HepG2 (cell line): Measurements from ENCODE around the gene CHST12. TPM values are rescaled to one million over a fixed set of nuclear protein-coding genes. Genes with fewer than 3 reads are reported as not detected.
"Not testable (repeated sequence)": the region's sequence is repeated elsewhere in the genome, so short reads cannot be mapped to it uniquely, and the experiment has no call there.

Source experiments
- ATAC-seq: fragments of 200-7000 bp; cut with Tn5 transposase; 3 replicates; pipeline ENCODE4 v1.9.1; 2020; ENCODE audit warnings: mild to moderate bottlenecking, moderate library complexity
- BruUV-seq: library from RNA; stranded (reverse); fragments of 400-500 nt; replicated peaks from 2 replicates; lab custom pipeline; 2021; lab: Mats Ljungman, UMichigan
- CTCF ChIA-PET: fragments of 300-600 bp; formaldehyde crosslinking; extraction: SDS; loops from one replicate; lab custom pipeline; 2021; ENCODE audit warnings: low total read pairs, inconsistent platforms, low intra/inter-chr PET ratio; lab: Yijun Ruan, JAX
- POLR2A ChIA-PET: fragments of 350-600 bp; sonication (Branson Sonifier 250); formaldehyde crosslinking; loops from one replicate; lab custom pipeline; 2020; ENCODE audit warnings: antibody characterized with exemption, inconsistent platforms; lab: Yijun Ruan, JAX
- DNase-seq: peaks from one replicate; pipeline ENCODE4 v3.0.0-alpha.2; 2015; ENCODE audit warnings: low spot score
- FAIRE-seq: peaks from 3 replicates; lab custom pipeline; 2011; peaks lifted over from hg19 to GRCh38; lab: Jason Lieb, UNC
- H2AFZ ChIP-seq: one replicate; pipeline ENCODE4 v1.6.1; 2011; ENCODE audit warnings: low read length, inconsistent platforms
- H3K27ac ChIP-seq: fragments of 300-600 bp; 3 replicates; pipeline ENCODE4 v1.8.0; 2011; ENCODE audit warnings: mixed run types, mild to moderate bottlenecking, mixed read lengths, low read length, inconsistent platforms; ENCODE audit not compliant: insufficient read depth; ENCODE audit errors: extremely low read length
- H3K27me3 ChIP-seq, 2 experiments: fragments of 200-600 bp in 1 of 2; 2 replicates in 1 of 2; 3 replicates in 1 of 2; pipeline versions ENCODE4 v1.6.0 to v1.8.0; 2011; ENCODE audit warnings: low read length in 2 of 2, mild to moderate bottlenecking in 2 of 2, moderate library complexity in 2 of 2, inconsistent platforms in 1 of 2; ENCODE audit not compliant: insufficient read depth in 2 of 2, control insufficient read depth in 1 of 2
- H3K36me3 ChIP-seq, 2 experiments: fragments of 200-600 bp in 1 of 2; replicated peaks in 1 of 2; 2 replicates in 1 of 2; 3 replicates in 1 of 2; pipeline versions ENCODE4 v1.5.1 to v1.8.0; 2011; ENCODE audit warnings: low read length in 2 of 2, inconsistent platforms in 1 of 2; ENCODE audit not compliant: insufficient read depth in 2 of 2, control insufficient read depth in 1 of 2
- H3K4me1 ChIP-seq: 2 replicates; pipeline ENCODE4 v1.5.1; 2012; ENCODE audit warnings: low read length, inconsistent platforms; ENCODE audit not compliant: insufficient read depth
- H3K4me2 ChIP-seq: 2 replicates; pipeline ENCODE4 v1.6.0; 2011; ENCODE audit warnings: low read depth, low read length, inconsistent platforms
- H3K4me3 ChIP-seq, 3 experiments: fragments of 200-600 bp in 1 of 3; sonication (generic), shearing (Covaris generic) in 1 of 3; replicated peaks in 1 of 3; 2 replicates each; pipeline ENCODE4 v1.5.1; 2011 to 2016; ENCODE audit warnings: low read length in 3 of 3, inconsistent platforms in 2 of 3, low read depth in 2 of 3, mild to moderate bottlenecking in 2 of 3, control low read depth in 1 of 3, mixed read lengths in 1 of 3; ENCODE audit not compliant: insufficient read depth in 1 of 3
- H3K79me2 ChIP-seq: one replicate; pipeline ENCODE4 v1.6.1; 2011; ENCODE audit warnings: low read length, inconsistent platforms; ENCODE audit not compliant: insufficient read depth
- H3K9ac ChIP-seq: 2 replicates; pipeline ENCODE4 v1.6.0; 2011; ENCODE audit warnings: mild to moderate bottlenecking, low read depth, low read length, inconsistent platforms; ENCODE audit not compliant: insufficient read depth
- H3K9me3 ChIP-seq: 2 replicates; pipeline ENCODE4 v1.5.1; 2012; ENCODE audit warnings: mild to moderate bottlenecking, low read length
- H4K20me1 ChIP-seq: 2 replicates; pipeline ENCODE4 v1.6.0; 2011; ENCODE audit warnings: inconsistent platforms, mild to moderate bottlenecking, low read length, moderate library complexity; ENCODE audit not compliant: insufficient read depth
- DMAP1 ChIP-seq: IDR thresholded peaks from 2 replicates; pipeline ENCODE4 v1.6.1; 2016
- HDAC2 ChIP-seq: sonication (generic); formaldehyde crosslinking; IDR thresholded peaks from 2 replicates; pipeline ENCODE4 v1.4.0; 2020; ENCODE audit warnings: missing genetic modification reagents
- RAD21 ChIP-seq: fragments of 450-650 bp; formaldehyde crosslinking; IDR thresholded peaks from 2 replicates; pipeline ENCODE4 v1.5.0; 2020; ENCODE audit warnings: mild to moderate bottlenecking
- RFX5 ChIP-seq: IDR thresholded peaks from 2 replicates; pipeline ENCODE4 v1.6.1; 2011; ENCODE audit warnings: low read depth, low read length, improper control_type of control experiment
- SOX13 ChIP-seq, 3 experiments: fragments of 450-650 bp in 1 of 3; sonication (generic) in 1 of 3; formaldehyde crosslinking in 1 of 3; IDR thresholded peaks in 2 of 3; conservative IDR thresholded peaks in 1 of 3; 2 replicates each; pipeline versions ENCODE4 v1.5.0 to v1.6.1; 2016 to 2020; ENCODE audit warnings: antibody characterized with exemption in 1 of 3, mild to moderate bottlenecking in 1 of 3, missing compliant biosample characterization in 1 of 3, missing genetic modification reagents in 1 of 3, moderate library complexity in 1 of 3
- ZBTB38 ChIP-seq: sonication (generic); formaldehyde crosslinking; IDR thresholded peaks from 2 replicates; pipeline ENCODE4 v1.5.1; 2020; ENCODE audit warnings: mild to moderate bottlenecking, missing genetic modification reagents
- ZFP36L2 ChIP-seq: sonication (generic); formaldehyde crosslinking; IDR thresholded peaks from 2 replicates; pipeline ENCODE4 v1.4.0; 2020; ENCODE audit warnings: missing genetic modification reagents
- WGBS: methylation state at CpG from one replicate; pipeline ENCODE4 v1.1.6; 2017; ENCODE audit warnings: low lambda C conversion rate; 5-methylcytosine and 5-hydroxymethylcytosine counted together
- in situ Hi-C: cut with HindIII; loops from 2 replicates; pipeline ENCODE4 v1.10.0; 2017; ENCODE audit warnings: low pct_unique_long_range_greater_than_20kb; ENCODE audit not compliant: extremely low pct_ligation_motif_present
- intact Hi-C: fragments of 100-400 bp; cut with micrococcal nuclease; formaldehyde crosslinking; loops from one replicate; pipeline ENCODE4 v1.10.0; 2022; ENCODE audit not compliant: unreplicated experiment
- polyA plus RNA-seq, 8 experiments: library from polyadenylated mRNA; depleted of rRNA in 3 of 8; stranded (reverse) in 7 of 8; unstranded in 1 of 8; fragments of >200 nt; fragmentation: Illumina TruSeq in 4 of 8; extraction: Trizol in 4 of 8; gene quantifications; 2 replicates each; pipeline versions ENCODE4 v1.2.1 to v1.2.3, GENCODE V29; 2011 to 2016; ENCODE audit warnings: low read depth in 4 of 8, missing spikeins in 1 of 8, mixed read lengths in 1 of 8; ENCODE audit not compliant: insufficient read depth in 1 of 8
- total RNA-seq, 5 experiments: library from RNA; depleted of rRNA; stranded (reverse); fragments of >200 nt; fragmentation: Illumina TruSeq; extraction: Trizol; gene quantifications; 2 replicates each; pipeline ENCODE4 v1.2.3, GENCODE V29; 2016; ENCODE audit warnings: low read depth in 1 of 5
- TF ChIP-seq, protein P1 (sequence below): sonication (generic); formaldehyde crosslinking; conservative IDR thresholded peaks from 2 replicates; pipeline ENCODE4 v1.4.0; 2020; ENCODE audit warnings: mild to moderate bottlenecking, missing genetic modification reagents, moderate library complexity

The CHST12 gene
- total and polyA plus RNA-seq, 2 of the 13 experiments (the other 11 are each of a cell fraction or from before 2014, with no cell fraction given), result 6.4 to 15.8 TPM

DNA sequence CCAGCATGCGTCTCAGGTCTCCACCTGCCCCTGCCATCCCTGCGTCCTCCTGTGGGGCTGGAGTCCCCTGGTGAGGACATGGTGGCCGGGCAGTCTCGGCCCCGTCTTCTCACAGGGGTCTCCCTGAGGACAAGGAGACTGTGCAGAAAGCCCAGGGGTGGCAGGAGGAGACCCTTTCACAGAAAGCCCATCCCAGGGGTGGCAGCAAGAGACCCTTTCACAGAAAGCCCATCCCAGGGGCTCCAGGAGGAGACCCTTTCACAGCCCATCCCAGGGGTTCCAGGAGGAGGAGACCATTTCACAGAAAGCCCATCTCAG lies 14.8 kb upstream of the CHST12 start:
- WGBS, result 96% methylated on average over 4 of the region's 5 CpGs
- H3K36me3 ChIP-seq, result no peaks in the 10 kb centered on the region
- no peak for DNase-seq
- FAIRE-seq, result no peak
- ChIA-PET CTCF (no interaction called here), POLR2A (no interaction called here)
- BruUV-seq, result no TSS peak
- in situ Hi-C loops, result loop anchor here (10.0 kb wide), 1 partner anchor 46 kb away; no protein-coding TSS in a partner anchor
- no peaks in the 10 kb centered on the region for H3K79me2 ChIP-seq
- H3K4me1 ChIP-seq, result peaks cover 45% of the 10 kb centered on the region
- no peak overlapping the region for H2AFZ ChIP-seq
- H3K9me3 ChIP-seq, result no peaks in the 10 kb centered on the region
- no peak for ATAC-seq
- H3K4me2 ChIP-seq, result no peak overlapping the region
- no peaks in the 10 kb centered on the region for H3K27me3 ChIP-seq
- TF ChIP-seq ZFP36L2 (CRISPR knock-in tag), result no peak
- TF ChIP-seq RFX5, result no peak
- TF ChIP-seq, all 625 proteins: peak for 0
- H3K27ac ChIP-seq, result no peak overlapping the region
- H4K20me1 ChIP-seq, result no peaks in the 10 kb centered on the region
- intact Hi-C loops, result no loop called here
- H3K4me3 ChIP-seq, result no peak overlapping the region
- H3K9ac ChIP-seq, result no peak overlapping the region

DNA sequence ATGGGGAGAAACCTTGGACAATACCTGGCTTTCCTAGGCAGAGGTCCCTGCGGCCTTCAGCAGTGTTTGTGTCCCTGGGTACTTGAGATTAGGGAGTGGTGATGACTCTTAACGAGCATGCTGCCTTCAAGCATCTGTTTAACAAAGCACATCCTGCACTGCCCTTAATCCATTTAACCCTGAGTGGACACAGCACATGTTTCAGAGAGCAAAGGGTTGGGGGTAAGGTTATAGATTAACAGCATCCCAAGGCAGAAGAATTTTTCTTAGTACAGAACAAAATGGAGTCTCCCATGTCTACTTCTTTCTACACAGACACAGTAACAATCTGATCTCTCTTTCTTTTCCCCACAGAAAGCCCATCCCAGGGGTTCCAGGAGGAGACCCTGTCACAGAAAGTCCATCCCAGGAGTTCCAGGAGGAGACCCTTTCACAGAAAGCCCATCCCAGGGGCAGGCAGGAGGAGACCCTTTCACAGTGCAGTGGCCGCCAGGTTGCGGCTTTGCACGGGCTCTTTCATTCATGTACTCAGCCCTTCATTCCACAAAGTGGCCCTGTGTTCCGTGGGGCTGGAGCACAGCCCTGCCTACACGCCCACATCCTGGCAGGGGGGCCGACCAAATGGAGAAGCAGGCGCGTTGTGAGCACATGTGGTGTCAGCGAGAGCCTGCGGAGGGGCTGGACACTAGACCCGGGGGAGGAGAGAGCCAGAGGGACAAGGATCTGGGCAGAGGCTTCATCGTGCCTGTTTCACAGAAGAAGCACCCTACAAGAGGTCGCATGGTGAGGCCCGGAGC lies 13.2 kb upstream of the CHST12 start:
- H3K36me3 ChIP-seq; H4K20me1 ChIP-seq; H3K9ac ChIP-seq; intact Hi-C loops; H3K79me2 ChIP-seq; H3K4me2 ChIP-seq; H2AFZ ChIP-seq; FAIRE-seq; H3K9me3 ChIP-seq; BruUV-seq; H3K27me3 ChIP-seq; H3K4me3 ChIP-seq; DNase-seq; POLR2A ChIA-PET; in situ Hi-C loops; CTCF ChIA-PET; TF ChIP-seq SOX13 (IDR thresholded peaks at IDR 0.05): not testable (repeated sequence)
- H3K27ac ChIP-seq, result peak overlapping the region; percentile 40
- ATAC-seq, result peak; percentile 34
- 85% methylated on average over 8 of the region's 16 CpGs for whole genome bisulfite sequencing
- peaks cover 50% of the 10 kb centered on the region for H3K4me1 ChIP-seq
- TF ChIP-seq, protein P1, sequence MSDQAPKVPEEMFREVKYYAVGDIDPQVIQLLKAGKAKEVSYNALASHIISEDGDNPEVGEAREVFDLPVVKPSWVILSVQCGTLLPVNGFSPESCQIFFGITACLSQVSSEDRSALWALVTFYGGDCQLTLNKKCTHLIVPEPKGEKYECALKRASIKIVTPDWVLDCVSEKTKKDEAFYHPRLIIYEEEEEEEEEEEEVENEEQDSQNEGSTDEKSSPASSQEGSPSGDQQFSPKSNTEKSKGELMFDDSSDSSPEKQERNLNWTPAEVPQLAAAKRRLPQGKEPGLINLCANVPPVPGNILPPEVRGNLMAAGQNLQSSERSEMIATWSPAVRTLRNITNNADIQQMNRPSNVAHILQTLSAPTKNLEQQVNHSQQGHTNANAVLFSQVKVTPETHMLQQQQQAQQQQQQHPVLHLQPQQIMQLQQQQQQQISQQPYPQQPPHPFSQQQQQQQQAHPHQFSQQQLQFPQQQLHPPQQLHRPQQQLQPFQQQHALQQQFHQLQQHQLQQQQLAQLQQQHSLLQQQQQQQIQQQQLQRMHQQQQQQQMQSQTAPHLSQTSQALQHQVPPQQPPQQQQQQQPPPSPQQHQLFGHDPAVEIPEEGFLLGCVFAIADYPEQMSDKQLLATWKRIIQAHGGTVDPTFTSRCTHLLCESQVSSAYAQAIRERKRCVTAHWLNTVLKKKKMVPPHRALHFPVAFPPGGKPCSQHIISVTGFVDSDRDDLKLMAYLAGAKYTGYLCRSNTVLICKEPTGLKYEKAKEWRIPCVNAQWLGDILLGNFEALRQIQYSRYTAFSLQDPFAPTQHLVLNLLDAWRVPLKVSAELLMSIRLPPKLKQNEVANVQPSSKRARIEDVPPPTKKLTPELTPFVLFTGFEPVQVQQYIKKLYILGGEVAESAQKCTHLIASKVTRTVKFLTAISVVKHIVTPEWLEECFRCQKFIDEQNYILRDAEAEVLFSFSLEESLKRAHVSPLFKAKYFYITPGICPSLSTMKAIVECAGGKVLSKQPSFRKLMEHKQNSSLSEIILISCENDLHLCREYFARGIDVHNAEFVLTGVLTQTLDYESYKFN (CRISPR knock-in tag), result peak; percentile 52; the same call in 1 of the 2 replicates
- TF ChIP-seq SOX13 (CRISPR knock-in tag; conservative IDR thresholded peaks at IDR 0.05 in 1 of 2, IDR thresholded peaks at IDR 0.05 in 1 of 2) (0 out of 4 replicates have a peak, but pooled peaks of 1 of the 2 experiments have one; percentile 29), HDAC2 (CRISPR knock-in tag) (0 out of 2 replicates have a peak, but pooled peaks have one; percentile 24), ZBTB38 (CRISPR knock-in tag) (0 out of 2 replicates have a peak, but pooled peaks have one; percentile 30), DMAP1 (0 out of 2 replicates have a peak, but pooled peaks have one; percentile 24), RAD21 (CRISPR knock-in tag) (peak; percentile 27; the same call in 1 of the 2 replicates)
